AG08396 (cell line): ENCODE measurements around the gene ATP6V0B.

Experiments
- DNase-seq: peaks from one replicate; pipeline ENCODE4 v3.0.0; 2012; ENCODE audit warnings: low spot score, mixed read lengths

The ATP6V0B gene

GRCh38 chr1:44008259-44008658, 33.5 kb downstream of the ATP6V0B start:
- DNase-seq = no peak

DNA sequence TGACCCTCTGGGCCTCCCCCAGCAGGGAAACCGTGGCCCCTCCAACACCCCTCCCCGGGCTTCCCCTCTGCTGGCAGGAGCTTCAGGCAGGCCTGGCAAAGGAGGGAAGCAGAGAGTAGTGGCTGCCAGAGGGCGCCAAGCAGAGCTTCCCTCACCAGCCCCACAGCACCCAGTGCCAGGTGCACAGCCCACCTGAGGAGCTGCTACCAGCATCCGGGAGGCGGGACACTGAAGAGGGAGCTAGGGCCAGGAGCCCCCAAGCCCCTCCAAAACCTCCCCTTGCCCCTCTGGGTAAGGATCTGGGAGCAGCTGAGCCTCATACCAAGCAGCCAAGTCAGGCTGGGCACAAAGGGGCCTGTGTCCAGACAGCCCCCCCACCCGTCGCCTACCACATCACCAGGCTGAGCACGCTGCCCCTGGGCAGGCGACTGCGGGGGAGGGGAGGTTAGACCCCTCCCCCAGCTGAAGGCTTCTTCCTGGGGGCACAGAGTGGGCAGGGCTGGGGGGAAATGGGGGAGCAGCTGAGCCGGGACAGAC, 36.2 kb downstream of the ATP6V0B start:
- DNase-seq = no peak

GRCh38 chr1:44012404-44012803, 37.6 kb downstream of the ATP6V0B start:
- DNase-seq = no peak

DNA sequence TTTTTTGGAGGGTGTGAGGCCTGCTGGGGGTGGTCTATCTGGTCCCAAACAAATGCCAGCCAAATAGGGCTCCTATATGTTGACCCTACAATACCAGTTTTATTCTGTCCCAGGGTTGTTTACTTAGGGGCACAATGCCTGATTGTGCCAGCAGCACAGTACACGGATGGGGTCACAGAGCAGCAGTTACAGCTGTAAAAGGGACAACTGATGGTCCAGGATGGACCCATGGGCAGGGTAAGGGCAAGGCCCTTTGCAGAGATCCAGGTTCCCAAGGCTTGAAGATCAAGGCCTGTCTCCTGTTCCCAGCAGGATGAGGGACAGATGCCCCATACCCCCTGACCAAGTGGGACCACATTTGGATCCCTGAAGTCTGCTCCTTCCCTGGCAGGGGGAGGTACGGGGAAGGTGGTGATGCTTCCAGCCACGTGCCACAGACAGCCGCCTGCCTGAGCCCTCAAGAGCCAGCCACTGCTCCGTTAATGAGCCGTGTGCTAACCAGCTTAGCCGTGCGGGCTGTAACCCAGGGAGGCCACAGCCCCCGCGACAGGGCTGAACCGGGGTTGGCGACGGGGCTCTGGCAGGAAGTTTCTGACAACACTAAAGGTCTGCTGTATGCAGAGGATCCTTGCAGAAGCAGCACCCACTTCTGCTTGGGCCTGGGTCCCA, 38.3 kb downstream of the ATP6V0B start:
- DNase-seq = no peak

GRCh38 chr1:44013949-44014348, 39.2 kb downstream of the ATP6V0B start:
- DNase-seq = no peak

DNA sequence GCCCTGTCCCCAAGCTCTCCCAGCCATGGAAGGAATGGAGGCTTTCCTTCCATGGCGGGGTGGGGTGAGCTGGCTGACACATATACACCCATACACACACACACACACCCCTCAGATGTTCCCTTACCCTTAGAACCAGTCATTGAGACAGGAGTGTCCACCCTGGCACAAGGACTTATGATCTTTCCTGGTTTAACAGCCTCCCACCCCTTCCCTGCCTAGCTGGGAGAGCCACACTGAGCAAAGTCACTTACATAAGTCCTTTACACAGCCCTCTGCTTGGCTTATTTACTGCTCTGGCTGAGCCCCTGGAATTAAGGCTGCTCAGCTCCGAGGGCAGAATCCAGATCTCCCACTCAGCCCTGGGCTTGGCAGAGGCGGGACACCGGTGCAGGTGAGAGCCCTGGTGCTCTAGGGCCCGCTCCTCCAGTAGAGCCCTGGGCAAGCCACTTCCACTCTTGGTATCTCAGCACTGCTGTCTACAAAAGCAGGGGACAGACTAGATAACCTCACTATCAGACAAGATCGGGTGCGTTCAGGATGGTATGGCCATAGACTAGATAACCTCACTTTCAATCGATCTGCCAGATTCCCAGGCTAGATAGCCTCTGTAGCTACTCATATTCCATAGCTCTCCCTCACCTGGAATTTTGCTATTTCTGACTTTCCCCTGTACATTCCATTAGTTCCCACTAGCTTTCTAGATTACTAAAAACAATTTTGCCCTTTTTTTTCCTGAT, 39.8 kb downstream of the ATP6V0B start:
- no peak for DNase-seq

DNA sequence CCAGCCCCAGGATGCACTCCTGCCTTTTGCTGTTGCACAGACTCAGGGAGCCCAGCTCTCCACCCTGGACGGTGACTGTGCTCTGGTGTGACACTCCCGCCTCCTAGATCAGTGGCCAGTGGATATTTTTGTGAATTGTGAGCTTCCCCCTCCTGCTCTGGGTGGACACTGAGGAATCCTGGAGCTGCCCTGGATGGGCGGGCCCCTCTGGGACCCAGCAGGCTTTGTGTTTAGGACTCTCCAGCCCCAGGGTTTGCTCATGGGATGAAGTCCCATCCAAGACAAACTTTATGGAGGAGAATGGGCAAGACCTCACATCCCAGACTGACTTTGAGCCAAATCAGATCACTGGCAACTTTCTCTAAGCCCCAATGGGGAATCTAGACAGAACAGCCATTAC, 40.4 kb downstream of the ATP6V0B start:
- DNase-seq = no peak

DNA sequence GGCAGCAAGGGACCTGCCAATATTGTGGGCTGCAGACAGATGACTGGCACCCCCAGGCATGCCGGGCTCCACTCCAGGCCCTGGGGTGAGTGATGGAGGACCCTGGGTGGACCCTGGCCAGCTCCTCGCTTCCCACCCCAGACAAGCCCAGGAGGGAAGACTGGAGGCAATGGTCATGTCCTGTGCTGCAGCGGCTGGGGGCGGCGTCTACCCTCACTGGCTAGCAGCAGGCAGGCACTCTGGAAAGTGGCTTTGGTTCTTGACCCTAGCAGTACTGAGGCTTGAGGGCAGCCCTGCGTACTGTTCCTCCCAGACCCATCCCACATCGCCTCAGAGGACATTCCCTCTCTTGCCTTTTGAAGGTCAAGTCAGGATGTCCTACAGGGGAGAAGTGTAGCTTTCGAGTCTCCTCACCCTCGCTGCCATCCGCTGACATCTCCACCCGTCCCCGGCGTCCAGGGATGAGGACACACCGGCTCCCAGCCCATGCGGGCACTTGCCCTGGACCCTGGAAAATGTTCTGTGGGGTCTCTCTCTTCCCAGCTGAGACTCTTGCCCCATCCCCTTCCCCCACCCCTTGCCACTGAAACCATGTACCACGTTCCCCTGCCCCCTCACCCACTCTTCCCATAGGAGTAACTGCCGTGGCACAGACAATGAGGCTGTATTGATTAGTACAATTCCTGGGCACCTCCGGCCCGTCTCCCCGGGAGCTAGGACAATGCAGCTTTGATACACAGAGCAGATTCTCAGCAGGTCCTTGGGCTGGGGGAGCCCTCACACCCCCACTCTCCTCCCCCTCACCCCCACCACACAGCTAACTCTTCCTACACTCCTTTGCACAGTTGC, 41.5 kb downstream of the ATP6V0B start:
- DNase-seq = no peak

- no peak for DNase-seq
These were observed 42.2 kb downstream of the ATP6V0B start for GRCh38 chr1:44016890-44017400.

GRCh38 chr1:44019466-44019948, 44.7 kb downstream of the ATP6V0B start:
- no peak for DNase-seq

- no peak for DNase-seq
These were observed 45.7 kb downstream of the ATP6V0B start for GRCh38 chr1:44020464-44020863.

GRCh38 chr1:44021156-44021555, 46.4 kb downstream of the ATP6V0B start:
- no peak for DNase-seq

DNA sequence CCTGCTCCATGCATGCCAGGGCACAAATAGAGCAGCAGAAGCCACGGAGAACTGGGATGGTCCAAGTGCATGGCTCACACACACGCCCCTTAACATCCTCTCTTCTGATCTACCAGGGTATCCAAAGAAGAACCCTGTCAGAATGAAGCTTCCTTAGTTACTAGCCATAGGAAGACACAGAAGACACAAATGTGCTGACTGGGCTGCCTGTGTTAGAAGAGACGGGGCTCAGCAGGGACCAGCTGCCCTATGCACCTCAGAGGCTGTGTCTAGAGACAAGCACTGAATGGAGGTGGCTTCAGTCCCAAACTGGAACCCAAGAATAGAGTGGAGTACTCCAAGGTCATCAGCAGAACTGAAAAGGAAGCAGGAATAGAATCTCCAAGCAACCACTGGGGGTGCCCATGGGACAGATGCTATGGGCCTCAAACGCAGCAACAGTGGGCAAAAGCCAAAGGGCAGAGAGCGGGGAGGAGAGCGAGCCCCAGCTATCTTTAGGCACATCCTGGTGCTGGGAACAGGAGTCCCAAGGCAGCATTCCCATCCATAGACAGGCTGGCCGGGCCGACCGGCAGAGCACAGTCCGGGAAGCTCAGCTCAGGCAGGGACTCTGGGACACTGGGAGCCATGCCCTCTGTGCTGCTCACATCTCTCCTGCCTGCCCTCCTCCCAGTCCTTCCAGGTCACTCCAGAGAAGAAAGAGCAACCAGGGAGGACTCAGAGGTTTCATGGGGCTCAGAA, 47.0 kb downstream of the ATP6V0B start:
- no peak for DNase-seq

GRCh38 chr1:44024031-44024902, 49.5 kb downstream of the ATP6V0B start:
- DNase-seq = no peak

GRCh38 chr1:44024903-44025525, 50.3 kb downstream of the ATP6V0B start:
- DNase-seq = no peak

DNA sequence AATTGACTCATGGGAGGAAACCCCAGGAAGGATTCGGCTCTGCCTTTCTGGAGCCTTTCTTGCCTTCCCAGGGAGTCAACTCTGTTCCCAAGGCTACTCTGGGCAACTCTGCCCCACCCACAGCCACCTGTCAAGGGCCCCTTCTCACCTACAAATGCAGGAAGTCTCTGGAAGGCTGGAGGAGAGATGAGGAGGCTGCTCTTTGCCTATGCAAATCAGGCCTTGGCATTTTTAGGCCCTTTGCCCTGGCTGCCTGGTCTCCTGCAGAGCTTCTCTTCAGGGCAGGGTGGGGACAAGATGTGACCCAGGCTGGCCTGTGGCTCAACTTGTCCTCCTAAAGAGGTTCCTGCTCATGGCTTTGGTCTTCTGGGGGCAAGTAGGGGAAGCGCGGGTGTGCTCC, 51.1 kb downstream of the ATP6V0B start:
- DNase-seq = no peak

GRCh38 chr1:44027320-44027719, 52.6 kb downstream of the ATP6V0B start:
- no peak for DNase-seq
